Activated CD8-positive, alpha-beta memory T cell treated with anti-CD3 and anti-CD28 coated beads for 36 hours (primary cell): ENCODE data around the gene NUP214. TPM values are rescaled to one million over a fixed set of nuclear protein-coding genes. Genes with fewer than 3 reads are reported as not detected.

Experiments
- total RNA-seq, 2 experiments: library from RNA; stranded (reverse); gene quantifications; one replicate each; pipeline ENCODE4 v1.2.3, GENCODE V29; 2021

Gene NUP214
- total RNA-seq, 2 experiments from 2014 or later = 59.0 to 68.4 TPM

Other genes with a start within 250 kb of the NUP214 start
- gene QRFP, start 228.8 kb upstream of the NUP214 start, total RNA-seq = not detected
- not detected for gene FIBCD1, start 186.3 kb upstream of the NUP214 start, total RNA-seq
- gene LAMC3, start 116.4 kb upstream of the NUP214 start, total RNA-seq = under 1 TPM; 0.10 to 0.19 TPM
- under 1 TPM; 0.11 to 0.23 TPM for gene AIF1L, start 29.1 kb upstream of the NUP214 start, total RNA-seq
- 10 to 100 TPM; 46.4 to 48.4 TPM for gene FAM78A, start 150.9 kb downstream of the NUP214 start, total RNA-seq
- under 1 TPM in 1 of 2 experiments, not detected in 1; 0.15 TPM for gene PLPP7, start 164.1 kb downstream of the NUP214 start, total RNA-seq